ENCODE measurements around the gene TKFC. TPM values are rescaled to one million over a fixed set of nuclear protein-coding genes. Genes with fewer than 3 reads are reported as not detected.

TKFC gene
- total and polyA plus RNA-seq, 5 donors = 12.7 to 19.0 (median 15.9) TPM

DNA sequence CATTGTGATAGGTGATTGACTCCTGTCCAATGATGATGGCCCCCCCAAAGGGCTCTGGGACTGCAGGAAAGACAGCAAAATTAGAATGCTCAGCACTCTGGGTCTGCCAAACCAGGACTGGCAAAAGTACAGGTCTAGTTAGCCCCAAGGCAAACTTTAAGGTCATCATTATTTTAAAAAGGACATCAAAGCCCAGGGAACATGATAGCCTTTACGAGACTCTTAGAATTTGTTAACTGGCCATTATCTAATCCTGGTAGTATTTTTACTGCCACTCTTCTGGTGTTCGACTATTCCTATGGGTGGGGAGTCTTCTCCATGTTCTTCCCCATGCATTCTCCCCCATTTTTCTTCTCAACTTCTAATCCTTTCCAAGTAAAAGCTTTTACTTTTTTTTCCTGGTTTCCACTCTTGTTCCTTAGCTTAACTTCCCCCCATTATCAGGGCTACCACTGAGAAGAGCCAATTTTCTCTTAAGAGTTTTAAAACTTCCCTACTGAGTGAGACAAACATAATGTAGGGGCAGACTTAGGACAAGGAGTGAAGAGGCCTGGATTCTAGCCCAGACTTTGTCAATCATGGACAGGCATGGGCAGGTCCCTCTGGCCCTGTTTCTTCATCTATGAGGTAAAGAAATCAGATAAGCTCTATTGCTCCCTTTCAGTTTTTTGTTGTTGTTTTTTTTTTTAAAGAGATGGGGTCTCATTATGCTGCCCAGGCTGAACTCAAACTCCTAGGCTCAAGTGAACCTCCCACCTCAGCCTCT is 7.2 kb upstream of the TKFC start:
- intact Hi-C loops (cut with DNase I) = no loop called here
- Histone ChIP-seq H3K9me3 (ENCODE audit: control insufficient read depth, low read length) (no peaks in the 10 kb centered on the region), H3K4me1 (ENCODE audit: control insufficient read depth, insufficient read depth, low read length) (no peaks in the 10 kb centered on the region), H3K27me3 (ENCODE audit: control insufficient read depth, insufficient read depth) (no peaks in the 10 kb centered on the region), H3K27ac (ENCODE audit: low read length) (no peak overlapping the region), H3K4me3 (ENCODE audit: low read length) (no peak overlapping the region)
- 68% methylated on average over 2 of the region's 2 CpGs for WGBS
- DNase-seq = no peak
- peak; percentile 41 to 52 for ATAC-seq

DNA sequence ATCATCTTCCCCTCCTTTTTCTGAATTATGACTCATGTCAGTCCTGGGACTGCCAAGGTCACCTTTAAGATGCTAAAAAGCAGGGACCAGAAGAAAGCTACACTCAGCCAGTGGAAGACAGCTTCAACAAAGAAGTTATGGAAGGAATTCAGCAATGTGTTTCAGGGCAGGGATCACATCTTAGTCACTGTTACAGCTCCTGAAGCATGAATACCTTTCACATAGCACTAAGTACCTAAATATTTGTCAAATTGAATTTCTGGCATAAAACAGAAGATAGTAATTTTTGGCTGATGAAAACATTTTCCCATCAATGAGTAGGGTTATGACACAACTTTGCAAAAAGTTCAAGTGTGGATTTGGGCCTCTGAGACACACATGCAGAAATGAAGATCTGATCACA is 5.4 kb upstream of the TKFC start:
- intact Hi-C loops (cut with DNase I) = no loop called here
- Histone ChIP-seq H3K4me3 (ENCODE audit: low read length) (no peak overlapping the region), H3K27ac (ENCODE audit: low read length) (no peak overlapping the region), H3K4me1 (ENCODE audit: control insufficient read depth, insufficient read depth, low read length) (peaks cover 4% of the 10 kb centered on the region), H3K27me3 (ENCODE audit: control insufficient read depth, insufficient read depth) (no peaks in the 10 kb centered on the region), H3K9me3 (ENCODE audit: control insufficient read depth, low read length) (no peaks in the 10 kb centered on the region)
- no peak for DNase-seq
- no peak for ATAC-seq

GRCh38 chr11:61328351-61328750 is 4.7 kb upstream of the TKFC start:
- H3K27me3 ChIP-seq (ENCODE audit: control insufficient read depth, insufficient read depth) = no peaks in the 10 kb centered on the region
- intact Hi-C loops (cut with DNase I) = no loop called here
- no peak overlapping the region for H3K27ac ChIP-seq (ENCODE audit: low read length)
- H3K4me3 ChIP-seq (ENCODE audit: low read length) = no peak overlapping the region
- no peaks in the 10 kb centered on the region for H3K9me3 ChIP-seq (ENCODE audit: control insufficient read depth, low read length)
- WGBS = 73% methylated on average over 9 of the region's 9 CpGs
- H3K4me1 ChIP-seq (ENCODE audit: control insufficient read depth, insufficient read depth, low read length) = peaks cover 4% of the 10 kb centered on the region
- DNase-seq (no peak), ATAC-seq (no peak)

GRCh38 chr11:61329871-61330270 is 3.2 kb upstream of the TKFC start:
- Histone ChIP-seq H3K9me3 (ENCODE audit: control insufficient read depth, low read length) (no peaks in the 10 kb centered on the region), H3K4me3 (ENCODE audit: low read length) (no peak overlapping the region), H3K27me3 (ENCODE audit: control insufficient read depth, insufficient read depth) (no peaks in the 10 kb centered on the region), H3K27ac (ENCODE audit: low read length) (no peak overlapping the region), H3K4me1 (ENCODE audit: control insufficient read depth, insufficient read depth, low read length) (peaks cover 4% of the 10 kb centered on the region)
- WGBS = 93% methylated on average over 4 of the region's 4 CpGs
- ATAC-seq (no peak), DNase-seq (no peak)
- intact Hi-C loops (cut with DNase I) = no loop called here

DNA sequence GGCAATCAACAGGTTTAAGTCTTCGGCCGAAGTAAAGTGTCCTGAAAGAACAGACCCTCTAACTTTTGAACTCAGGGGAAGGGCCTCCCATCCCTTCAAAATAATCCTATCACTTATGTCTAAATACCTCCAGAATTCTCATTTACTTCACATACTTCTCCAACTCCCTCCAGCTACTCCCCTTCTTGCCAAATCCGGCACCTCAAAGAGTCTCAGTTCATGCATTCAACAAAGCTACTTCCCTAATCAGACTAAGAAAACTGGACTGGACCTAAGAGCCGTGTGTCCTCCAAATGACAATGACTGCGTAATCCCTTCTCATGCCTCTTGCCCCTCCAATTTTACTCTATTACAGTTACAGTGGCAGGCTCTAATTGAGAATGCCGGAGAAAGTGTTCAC is 1.4 kb upstream of the TKFC start:
- WGBS = 56% methylated on average over 6 of the region's 6 CpGs
- Histone ChIP-seq H3K27ac (ENCODE audit: low read length) (no peak overlapping the region), H3K4me3 (ENCODE audit: low read length) (peak overlapping the region; percentile 97), H3K27me3 (ENCODE audit: control insufficient read depth, insufficient read depth) (no peaks in the 10 kb centered on the region), H3K9me3 (ENCODE audit: control insufficient read depth, low read length) (no peaks in the 10 kb centered on the region), H3K4me1 (ENCODE audit: control insufficient read depth, insufficient read depth, low read length) (peaks cover 4% of the 10 kb centered on the region)
- DNase-seq (no peak), ATAC-seq (no peak)
- intact Hi-C loops (cut with DNase I) = no loop called here

DNA sequence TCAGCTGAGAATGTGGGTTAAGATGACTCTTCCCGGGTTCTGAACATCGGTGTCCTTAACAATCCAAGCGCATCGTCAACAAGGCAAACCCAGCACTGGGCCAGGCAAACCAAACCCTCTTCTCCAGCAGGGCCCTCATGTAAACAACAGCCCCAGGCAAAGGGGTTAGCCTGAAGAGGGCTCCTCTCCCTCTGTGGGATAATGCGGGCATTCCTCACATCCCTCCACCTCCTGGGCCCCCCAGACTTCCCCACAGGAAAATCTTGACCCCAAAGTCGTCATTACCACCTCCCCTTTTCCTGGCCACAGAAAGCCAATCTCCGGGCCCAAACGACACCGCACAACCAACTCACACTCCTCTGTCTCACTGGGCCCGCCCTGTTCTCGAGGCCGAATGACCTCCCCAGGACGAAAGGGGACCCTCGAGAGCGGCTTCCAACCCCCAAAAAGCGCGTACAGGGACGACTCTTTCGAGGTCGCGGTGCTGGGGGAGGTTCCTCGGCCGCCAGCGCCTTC is 689 bp upstream of the TKFC start:
- Histone ChIP-seq H3K27me3 (ENCODE audit: control insufficient read depth, insufficient read depth) (no peaks in the 10 kb centered on the region), H3K27ac (ENCODE audit: low read length) (peak overlapping the region; percentile 94), H3K4me3 (ENCODE audit: low read length) (peak overlapping the region; percentile 97), H3K9me3 (ENCODE audit: control insufficient read depth, low read length) (no peaks in the 10 kb centered on the region), H3K4me1 (ENCODE audit: control insufficient read depth, insufficient read depth, low read length) (peaks cover 4% of the 10 kb centered on the region)
- no peak for DNase-seq
- ATAC-seq = peak in 1 of 2 donors; percentile 4
- intact Hi-C loops (cut with DNase I) = no loop called here
- 1% methylated on average over 24 of the region's 24 CpGs for WGBS

DNA sequence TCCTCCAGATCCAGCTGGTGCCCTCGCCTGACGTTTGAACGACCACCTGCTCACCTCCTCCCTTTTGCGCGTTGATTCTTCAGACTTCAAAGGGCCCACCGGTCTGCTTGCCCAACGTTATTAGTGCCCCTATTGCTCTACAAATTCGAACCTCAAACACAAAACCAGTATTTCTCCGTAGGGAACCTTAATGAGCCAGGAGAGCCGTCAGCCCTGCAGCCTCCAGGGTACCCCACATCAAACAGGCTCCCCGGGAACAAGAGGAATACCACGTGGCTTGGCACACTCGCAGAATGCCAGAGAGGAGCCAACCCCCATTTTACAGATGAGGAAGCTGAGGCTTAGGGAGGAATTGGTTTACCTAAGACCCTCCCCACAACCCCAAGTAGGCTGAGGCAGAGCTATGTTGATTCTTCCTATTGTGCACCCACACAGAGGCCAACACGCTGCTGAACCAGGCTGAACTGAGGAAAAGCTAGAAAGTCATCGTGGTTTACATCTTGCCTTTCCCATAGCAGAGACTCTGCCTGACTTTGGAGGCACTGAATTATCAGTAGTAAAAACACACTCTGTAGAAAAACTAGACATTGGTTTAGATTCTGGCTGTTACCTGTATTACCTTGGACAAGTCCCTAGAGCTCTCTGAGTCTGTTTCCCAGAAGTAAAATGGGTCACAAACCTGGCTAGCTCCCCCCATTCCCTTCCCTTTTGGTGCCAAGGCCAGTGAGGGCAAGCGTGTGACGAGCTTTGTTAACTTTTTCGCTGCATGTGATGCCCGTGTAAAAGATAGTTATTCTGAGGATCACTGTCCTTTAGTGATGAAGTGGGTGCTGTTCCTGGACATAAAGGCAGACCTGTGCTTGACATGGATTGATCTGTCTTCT is 764 bp downstream of the TKFC start:
- Histone ChIP-seq H3K27ac (ENCODE audit: low read length) (peak overlapping the region; percentile 95), H3K4me1 (ENCODE audit: control insufficient read depth, insufficient read depth, low read length) (peaks cover 4% of the 10 kb centered on the region), H3K4me3 (ENCODE audit: low read length) (peak overlapping the region; percentile 97), H3K27me3 (ENCODE audit: control insufficient read depth, insufficient read depth) (no peaks in the 10 kb centered on the region), H3K9me3 (ENCODE audit: control insufficient read depth, low read length) (no peaks in the 10 kb centered on the region)
- no peak for DNase-seq
- WGBS = 31% methylated on average over 19 of the region's 19 CpGs
- no peak for ATAC-seq
- intact Hi-C loops (cut with DNase I) = no loop called here

GRCh38 chr11:61334434-61335354 is 1.7 kb downstream of the TKFC start:
- Histone ChIP-seq H3K27me3 (ENCODE audit: control insufficient read depth, insufficient read depth) (no peaks in the 10 kb centered on the region), H3K4me3 (ENCODE audit: low read length) (no peak overlapping the region), H3K27ac (ENCODE audit: low read length) (no peak overlapping the region), H3K4me1 (ENCODE audit: control insufficient read depth, insufficient read depth, low read length) (peaks cover 4% of the 10 kb centered on the region), H3K9me3 (ENCODE audit: control insufficient read depth, low read length) (no peaks in the 10 kb centered on the region)
- no peak for ATAC-seq
- 83% methylated on average over 16 of the region's 16 CpGs for WGBS
- no peak for DNase-seq
- intact Hi-C loops (cut with DNase I) = loop anchor here in 2 of 4 donors (5.0 kb wide), 1 partner anchor 48 kb away; no protein-coding TSS in a partner anchor

DNA sequence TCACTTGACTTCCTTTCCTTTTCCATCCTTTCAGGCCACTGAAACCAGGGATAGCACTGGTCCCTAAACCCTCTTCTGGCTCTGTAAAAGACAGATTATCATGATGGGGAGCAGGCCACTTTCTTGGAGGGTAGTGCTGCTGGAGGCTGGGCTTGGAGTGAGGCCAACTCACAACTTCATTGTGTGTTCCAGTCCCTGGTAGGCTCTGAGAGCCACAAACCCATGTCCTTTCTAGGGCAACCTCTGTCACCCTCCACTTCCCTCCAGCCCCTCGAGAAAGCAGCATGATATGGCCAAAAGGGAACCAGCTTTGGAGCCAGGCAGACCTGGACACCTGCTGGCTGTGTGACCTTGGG is 2.3 kb downstream of the TKFC start:
- ATAC-seq = no peak
- 72% methylated on average over 1 of the region's 1 CpG for WGBS
- no peak for DNase-seq
- H3K27ac ChIP-seq (ENCODE audit: low read length) = no peak overlapping the region
- H3K27me3 ChIP-seq (ENCODE audit: control insufficient read depth, insufficient read depth) = no peaks in the 10 kb centered on the region
- intact Hi-C loops (cut with DNase I) = loop anchor here in 2 of 4 donors (5.0 kb wide), 1 partner anchor 47 kb away; no protein-coding TSS in a partner anchor
- H3K9me3 ChIP-seq (ENCODE audit: control insufficient read depth, low read length) = no peaks in the 10 kb centered on the region
- peaks cover 4% of the 10 kb centered on the region for H3K4me1 ChIP-seq (ENCODE audit: control insufficient read depth, insufficient read depth, low read length)
- no peak overlapping the region for H3K4me3 ChIP-seq (ENCODE audit: low read length)

- intact Hi-C loops (cut with DNase I) = loop anchor here (2.0 to 5.0 kb wide), 2 partner anchors 46 to 48 kb away; no protein-coding TSS in a partner anchor
- no peak overlapping the region for H3K27ac ChIP-seq (ENCODE audit: low read length)
- peak; percentile 46 to 63 for ATAC-seq
- H3K4me1 ChIP-seq (ENCODE audit: control insufficient read depth, insufficient read depth, low read length) = peaks cover 2% of the 10 kb centered on the region
- DNase-seq = peak; percentile 75 to 91 (median 90)
- H3K4me3 ChIP-seq (ENCODE audit: low read length) = no peak overlapping the region
- H3K9me3 ChIP-seq (ENCODE audit: control insufficient read depth, low read length) = no peaks in the 10 kb centered on the region
- no peaks in the 10 kb centered on the region for H3K27me3 ChIP-seq (ENCODE audit: control insufficient read depth, insufficient read depth)
- WGBS = 32% methylated on average over 8 of the region's 8 CpGs
Measured at GRCh38 chr11:61336171-61336935, 3.3 kb downstream of the TKFC start.

All from right cardiac atrium (tissue), 5 donors.